Colonic mucosa (tissue), 4 donors: ENCODE measurements around the gene RNU6-9. TPM values are rescaled to one million over a fixed set of nuclear protein-coding genes. Genes with fewer than 3 reads are reported as not detected.

ENCODE experiments used
- DNase-seq: peaks from one replicate; pipeline ENCODE4 v3.0.0-alpha.2; 2020
- H3K27ac ChIP-seq: fragments of 200-600 bp; one replicate; pipeline ENCODE4 v1.8.0; 2021
- H3K27me3 ChIP-seq: fragments of 200-600 bp; one replicate; pipeline ENCODE4 v1.8.0; 2021
- H3K36me3 ChIP-seq: fragments of 200-600 bp; one replicate; pipeline ENCODE4 v1.8.0; 2021
- H3K4me1 ChIP-seq: fragments of 200-600 bp; one replicate; pipeline ENCODE4 v1.8.0; 2021; ENCODE audit warnings: mild to moderate bottlenecking
- H3K4me3 ChIP-seq: fragments of 200-600 bp; one replicate; pipeline ENCODE4 v1.8.0; 2021
- H3K9ac ChIP-seq, 2 donors: one replicate each; pipeline ENCODE4 v1.7.0; 2013; ENCODE audit warnings: control low read depth in 2 of 2, low read depth in 2 of 2, low read length in 2 of 2
- H3K9me3 ChIP-seq: fragments of 200-600 bp; one replicate; pipeline ENCODE4 v1.8.0; 2021
- intact Hi-C: fragments of 100-400 bp; cut with DNase I; formaldehyde crosslinking; loops from one replicate; pipeline ENCODE4 v1.14.1; 2022
- total RNA-seq, 2 donors: library from RNA; stranded (reverse); fragmentation: NEBNext Ultra II Directional in 1 of 2; extraction: Animal tissue kit (Norgen Biotek cat#: 25700) in 1 of 2; gene quantifications; one replicate each; pipeline ENCODE4 v1.2.1, GENCODE V29; 2021
- TF ChIP-seq, protein P1 (sequence below): fragments of 200-600 bp; IDR thresholded peaks from one replicate; pipeline ENCODE4 v1.8.0; 2022; ENCODE audit warnings: antibody characterized with exemption, mild to moderate bottlenecking
- donor health status: healthy.
- donor health status: DM: no; HTN: no; CAD: no.
- donor health status: DM: no; HTN: no; CAD: no.

RNU6-9 gene
- total RNA-seq, 2 donors from 2014 or later = not detected

DNA sequence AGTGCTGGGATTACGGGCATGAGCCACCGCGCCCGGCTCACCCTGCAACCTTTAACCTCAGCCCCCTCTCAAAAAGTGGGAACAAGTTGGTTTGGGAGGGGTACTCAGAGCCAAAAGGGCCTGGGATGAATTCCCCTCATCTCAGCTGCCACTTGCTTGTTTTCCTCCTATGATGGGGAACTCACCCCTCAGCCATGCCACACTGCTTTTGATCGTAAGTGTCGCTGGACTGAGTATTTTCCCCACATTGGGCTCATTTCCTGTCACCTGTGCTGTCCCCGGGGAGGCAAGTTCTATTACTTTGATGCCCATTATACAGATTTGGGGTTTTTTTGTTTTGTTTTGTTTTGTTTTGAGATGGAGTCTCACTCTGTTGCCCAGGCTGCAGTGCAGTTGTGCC is 13.2 kb downstream of the RNU6-9 start:
- intact Hi-C loops = no loop called here
- no peak for DNase-seq
- Histone ChIP-seq H3K4me1 (peaks cover 9% of the 10 kb centered on the region), H3K9me3 (no peaks in the 10 kb centered on the region), H3K4me3 (no peak overlapping the region), H3K36me3 (no peaks in the 10 kb centered on the region), H3K27ac (no peak overlapping the region), H3K27me3 (no peaks in the 10 kb centered on the region), H3K9ac (no peak overlapping the region)
- TF ChIP-seq, protein P1, sequence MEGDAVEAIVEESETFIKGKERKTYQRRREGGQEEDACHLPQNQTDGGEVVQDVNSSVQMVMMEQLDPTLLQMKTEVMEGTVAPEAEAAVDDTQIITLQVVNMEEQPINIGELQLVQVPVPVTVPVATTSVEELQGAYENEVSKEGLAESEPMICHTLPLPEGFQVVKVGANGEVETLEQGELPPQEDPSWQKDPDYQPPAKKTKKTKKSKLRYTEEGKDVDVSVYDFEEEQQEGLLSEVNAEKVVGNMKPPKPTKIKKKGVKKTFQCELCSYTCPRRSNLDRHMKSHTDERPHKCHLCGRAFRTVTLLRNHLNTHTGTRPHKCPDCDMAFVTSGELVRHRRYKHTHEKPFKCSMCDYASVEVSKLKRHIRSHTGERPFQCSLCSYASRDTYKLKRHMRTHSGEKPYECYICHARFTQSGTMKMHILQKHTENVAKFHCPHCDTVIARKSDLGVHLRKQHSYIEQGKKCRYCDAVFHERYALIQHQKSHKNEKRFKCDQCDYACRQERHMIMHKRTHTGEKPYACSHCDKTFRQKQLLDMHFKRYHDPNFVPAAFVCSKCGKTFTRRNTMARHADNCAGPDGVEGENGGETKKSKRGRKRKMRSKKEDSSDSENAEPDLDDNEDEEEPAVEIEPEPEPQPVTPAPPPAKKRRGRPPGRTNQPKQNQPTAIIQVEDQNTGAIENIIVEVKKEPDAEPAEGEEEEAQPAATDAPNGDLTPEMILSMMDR = no peak

DNA sequence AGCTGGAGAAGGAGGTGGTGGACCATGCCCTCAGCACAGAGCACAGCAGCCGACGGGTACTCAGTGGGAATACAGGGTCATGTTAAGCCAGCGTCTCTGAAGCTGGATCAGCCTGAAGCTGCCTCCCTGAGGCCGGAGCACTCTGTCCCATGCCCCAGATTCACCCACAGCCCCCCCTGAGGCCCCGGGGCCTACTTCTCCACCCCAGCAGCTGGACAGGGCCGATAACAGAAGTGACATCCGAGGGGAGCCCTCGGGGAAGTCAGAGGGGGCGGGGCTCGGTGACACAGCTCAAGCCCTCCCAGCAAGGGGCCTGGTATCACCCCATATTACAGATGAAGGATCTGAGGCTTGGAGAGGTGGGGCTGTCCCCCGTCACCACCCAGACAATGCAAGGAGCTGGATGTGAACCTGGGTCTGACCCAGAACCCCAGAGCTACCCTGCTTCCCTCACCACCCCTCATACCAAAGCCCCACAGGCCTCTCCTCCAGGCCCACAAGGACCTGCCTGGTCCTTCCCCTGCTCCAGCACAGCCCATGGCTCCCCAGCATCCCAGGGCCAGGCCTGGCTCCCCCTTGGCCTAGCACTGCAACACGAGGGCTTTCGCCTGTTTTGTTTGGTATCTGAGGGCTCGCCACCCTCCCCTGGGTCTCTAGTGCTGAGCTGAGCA is 14.0 kb downstream of the RNU6-9 start:
- Histone ChIP-seq H3K4me1 (peaks cover 9% of the 10 kb centered on the region), H3K9ac (peak overlapping the region; percentile 19 to 24), H3K9me3 (no peaks in the 10 kb centered on the region), H3K4me3 (no peak overlapping the region), H3K27ac (peak overlapping the region; percentile 94), H3K27me3 (no peaks in the 10 kb centered on the region), H3K36me3 (no peaks in the 10 kb centered on the region)
- no peak for DNase-seq
- TF ChIP-seq, protein P1 = no peak
- intact Hi-C loops = no loop called here

DNA sequence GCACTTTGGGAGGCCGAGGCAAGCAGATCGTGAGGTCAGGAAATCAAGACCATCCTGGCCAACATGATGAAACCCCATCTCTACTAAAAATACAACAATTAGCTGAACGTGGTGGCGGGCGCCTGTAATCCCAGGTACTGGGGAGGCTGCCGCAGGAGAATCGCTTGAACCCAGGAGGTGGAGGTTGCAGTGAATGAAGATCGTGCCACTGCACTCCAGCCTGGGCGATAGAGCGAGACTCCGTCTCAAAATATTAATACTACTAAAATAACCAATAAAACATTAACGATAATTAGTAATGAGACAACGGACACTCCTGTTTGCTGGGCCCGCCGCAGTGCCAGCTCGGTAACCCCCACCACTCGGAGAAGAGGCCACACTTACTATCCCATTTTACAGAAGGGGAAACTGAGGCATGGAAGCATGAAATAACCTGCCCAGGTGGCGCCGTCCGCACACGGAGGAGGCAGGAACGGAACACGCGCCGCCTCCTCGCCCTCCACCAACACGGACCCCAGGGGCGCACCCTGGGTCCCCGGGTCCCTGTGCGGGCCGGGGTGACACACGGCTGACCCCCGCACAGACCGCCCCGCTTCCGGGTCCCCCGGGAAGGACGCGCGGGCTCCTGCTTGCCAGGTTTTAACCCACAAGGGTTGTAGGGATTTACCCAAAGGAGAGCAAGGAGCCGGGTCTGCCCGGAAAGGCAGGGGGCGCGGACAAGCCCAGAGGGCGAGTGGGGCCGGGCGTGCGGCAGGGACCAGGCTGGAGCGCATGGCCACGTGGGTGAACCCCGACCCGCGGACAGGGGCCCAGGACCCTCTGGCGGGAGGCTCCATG is 18.1 kb downstream of the RNU6-9 start:
- no peaks in the 10 kb centered on the region for H3K9me3 ChIP-seq
- no peak for DNase-seq
- H3K27ac ChIP-seq = no peak overlapping the region
- peaks cover 12% of the 10 kb centered on the region for H3K4me1 ChIP-seq
- no peak overlapping the region for H3K9ac ChIP-seq
- H3K27me3 ChIP-seq = no peaks in the 10 kb centered on the region
- no peak overlapping the region for H3K4me3 ChIP-seq
- TF ChIP-seq, protein P1 = no peak
- no peaks in the 10 kb centered on the region for H3K36me3 ChIP-seq
- intact Hi-C loops = no loop called here

DNA sequence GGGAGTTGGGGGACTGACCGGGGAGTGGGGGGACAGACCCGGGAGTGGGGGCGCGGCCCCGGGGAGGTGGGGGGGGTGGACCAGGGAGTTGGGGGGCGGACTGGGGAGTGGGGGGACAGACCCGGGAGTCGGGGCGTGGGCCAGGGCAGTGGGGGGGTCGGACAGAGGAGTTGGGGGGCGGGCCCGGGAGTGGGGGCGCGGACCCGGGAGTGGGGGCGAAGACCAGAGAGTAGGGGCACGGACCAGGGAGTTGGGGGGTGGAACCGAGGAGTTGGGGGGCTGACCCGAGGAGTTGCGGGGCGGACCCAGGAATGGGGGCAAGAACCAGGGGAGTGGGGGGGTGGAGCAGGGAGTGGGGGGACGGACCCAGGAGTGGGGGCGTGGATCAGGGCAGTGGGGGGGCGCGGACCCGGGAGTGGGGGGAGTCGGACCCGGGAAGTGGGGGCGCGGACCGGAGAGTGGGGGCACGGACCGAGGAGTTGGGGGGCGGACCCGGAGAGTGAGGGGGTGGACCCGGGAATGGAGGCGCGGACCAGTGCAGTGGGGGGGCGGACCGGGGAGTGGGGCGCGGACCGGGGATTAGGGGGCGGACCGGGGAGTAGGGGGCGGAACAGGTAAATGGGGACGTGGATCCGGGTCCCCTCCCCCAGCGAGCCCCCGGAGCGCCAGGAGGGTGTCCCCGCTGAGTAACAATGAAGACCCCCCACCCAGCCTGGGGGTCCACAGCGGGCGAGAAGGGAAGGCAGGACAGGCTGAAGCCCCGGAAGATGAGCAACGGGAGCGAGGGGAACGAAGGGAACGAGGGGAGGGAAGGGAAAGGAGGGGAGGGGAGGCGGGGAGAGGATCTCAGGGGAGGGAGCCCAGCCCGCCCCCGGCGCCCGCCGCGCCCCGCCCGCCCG is 19.1 kb downstream of the RNU6-9 start:
- H3K36me3 ChIP-seq = no peaks in the 10 kb centered on the region
- H3K9me3 ChIP-seq = no peaks in the 10 kb centered on the region
- DNase-seq = no peak
- H3K27me3 ChIP-seq = peaks cover 9% of the 10 kb centered on the region
- intact Hi-C loops = no loop called here
- peak overlapping the region; percentile 63 for H3K4me3 ChIP-seq
- H3K27ac ChIP-seq = peak overlapping the region; percentile 55
- TF ChIP-seq, protein P1 = no peak
- peak overlapping the region; percentile 79 to 81 for H3K9ac ChIP-seq
- H3K4me1 ChIP-seq = peaks cover 19% of the 10 kb centered on the region

DNA sequence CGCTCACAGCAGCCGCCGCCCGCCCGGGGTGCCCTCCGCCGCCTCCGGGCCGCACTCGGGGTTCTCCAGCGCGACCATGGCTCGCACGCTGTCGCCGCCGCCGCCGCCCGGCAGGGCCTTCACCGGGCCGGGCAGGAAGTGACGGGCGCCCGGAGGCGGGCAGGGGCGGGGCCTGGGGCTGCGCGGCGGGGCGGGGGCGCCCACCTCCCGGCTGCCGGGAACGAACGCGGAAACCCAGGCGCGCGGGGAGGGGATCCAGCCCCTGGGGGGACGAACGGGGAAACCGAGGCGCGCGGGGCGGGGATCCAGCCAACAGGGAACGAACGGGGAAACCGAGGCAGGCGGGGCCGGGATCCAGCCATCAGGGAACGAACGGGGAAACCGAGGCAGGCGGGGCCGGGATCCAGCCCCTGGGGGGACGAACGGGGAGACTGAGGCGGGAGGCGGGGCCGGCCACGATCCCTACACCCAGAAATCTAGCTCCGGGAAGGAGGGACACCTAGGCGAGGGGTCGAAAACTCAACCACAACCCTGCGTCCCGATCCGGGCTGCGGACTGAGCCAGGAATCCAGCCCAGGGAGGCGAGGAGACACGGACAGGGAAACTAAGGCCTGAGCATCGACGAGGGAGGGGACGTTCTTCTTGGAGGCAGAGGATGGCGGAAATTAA is 19.9 kb downstream of the RNU6-9 start, which contains the start of gene R3HDM4:
Gene R3HDM4 (minus strand): TSS at position 140 of the 669 bp plus-strand sequence. CDS start 62 bp downstream, at position 78.
- intact Hi-C loops = no loop called here
- TF ChIP-seq, protein P1 = no peak
- peak within 1 kb of the TSS; percentile 68 for H3K4me3 ChIP-seq
- H3K36me3 ChIP-seq = no peaks in the 10 kb centered on the region
- peak within 1 kb of the TSS; percentile 92 to 99 for H3K9ac ChIP-seq
- peaks cover 17% of the 10 kb centered on the region for H3K27me3 ChIP-seq
- no peaks in the 10 kb centered on the region for H3K9me3 ChIP-seq
- DNase-seq = peak; percentile 86
- H3K4me1 ChIP-seq = peaks cover 26% of the 10 kb centered on the region
- H3K27ac ChIP-seq = peak within 1 kb of the TSS; percentile 90
